ENCODE results near the gene HACL1.

Gene HACL1

GRCh38 chr3:15601399-15602145 is at the start of gene HACL1, which contains the start of gene BTD:
HACL1 (minus strand) TSS chr3:15601569; CDS start chr3:15601463, 106 bp downstream.
BTD (plus strand) TSS chr3:15601745; CDS start chr3:15635440, 33,695 bp downstream.
- no peak for DNase-seq
- TF ChIP-seq GATA1 (IDR thresholded peaks at IDR 0.05; ENCODE audit: low read depth, low read length) (no peak), POLR2A (IDR thresholded peaks at IDR 0.05; ENCODE audit: low read length) (peak; percentile 96)

- TF ChIP-seq POLR2A (IDR thresholded peaks at IDR 0.05; ENCODE audit: low read length) (no peak), GATA1 (IDR thresholded peaks at IDR 0.05; ENCODE audit: low read depth, low read length) (no peak)
- DNase-seq = no peak
These were observed 48.5 kb upstream of the HACL1 start for GRCh38 chr3:15649858-15650257.

GRCh38 chr3:15649341-15649740 is 48.0 kb upstream of the HACL1 start:
- TF ChIP-seq POLR2A (IDR thresholded peaks at IDR 0.05; ENCODE audit: low read length) = no peak
- TF ChIP-seq GATA1 (IDR thresholded peaks at IDR 0.05; ENCODE audit: low read depth, low read length) = no peak

GRCh38 chr3:15647611-15648167 is 46.3 kb upstream of the HACL1 start:
- no peak for DNase-seq

More at GRCh38 chr3:15649341-15649740, 48.0 kb upstream of the HACL1 start:
- DNase-seq = no peak

GRCh38 chr3:15646851-15647511 is 45.6 kb upstream of the HACL1 start:
- TF ChIP-seq GATA1 (IDR thresholded peaks at IDR 0.05; ENCODE audit: low read depth, low read length) = no peak
- TF ChIP-seq POLR2A (IDR thresholded peaks at IDR 0.05; ENCODE audit: low read length) = no peak
- no peak for DNase-seq

More at GRCh38 chr3:15647611-15648167, 46.3 kb upstream of the HACL1 start:
- TF ChIP-seq GATA1 (IDR thresholded peaks at IDR 0.05; ENCODE audit: low read depth, low read length) = no peak
- no peak for TF ChIP-seq POLR2A (IDR thresholded peaks at IDR 0.05; ENCODE audit: low read length)

- TF ChIP-seq GATA1 (IDR thresholded peaks at IDR 0.05; ENCODE audit: low read depth, low read length) = no peak
- no peak for TF ChIP-seq POLR2A (IDR thresholded peaks at IDR 0.05; ENCODE audit: low read length)
- DNase-seq = no peak
These were observed 44.6 kb upstream of the HACL1 start for GRCh38 chr3:15645740-15646501.

GRCh38 chr3:15645246-15645645 is 43.9 kb upstream of the HACL1 start:
- no peak for TF ChIP-seq GATA1 (IDR thresholded peaks at IDR 0.05; ENCODE audit: low read depth, low read length)
- no peak for TF ChIP-seq POLR2A (IDR thresholded peaks at IDR 0.05; ENCODE audit: low read length)
- no peak for DNase-seq

GRCh38 chr3:15638891-15639262 is 37.5 kb upstream of the HACL1 start:
- no peak for DNase-seq
- no peak for TF ChIP-seq POLR2A (IDR thresholded peaks at IDR 0.05; ENCODE audit: low read length)
- no peak for TF ChIP-seq GATA1 (IDR thresholded peaks at IDR 0.05; ENCODE audit: low read depth, low read length)

GRCh38 chr3:15638193-15638890 is 37.0 kb upstream of the HACL1 start:
- TF ChIP-seq GATA1 (IDR thresholded peaks at IDR 0.05; ENCODE audit: low read depth, low read length) (no peak), POLR2A (IDR thresholded peaks at IDR 0.05; ENCODE audit: low read length) (no peak)
- DNase-seq = no peak

GRCh38 chr3:15637131-15637951 is 36.0 kb upstream of the HACL1 start:
- TF ChIP-seq GATA1 (IDR thresholded peaks at IDR 0.05; ENCODE audit: low read depth, low read length) (no peak), POLR2A (IDR thresholded peaks at IDR 0.05; ENCODE audit: low read length) (no peak)
- DNase-seq = no peak

GRCh38 chr3:15636028-15636709 is 34.8 kb upstream of the HACL1 start:
- no peak for DNase-seq
- TF ChIP-seq GATA1 (IDR thresholded peaks at IDR 0.05; ENCODE audit: low read depth, low read length) = no peak
- no peak for TF ChIP-seq POLR2A (IDR thresholded peaks at IDR 0.05; ENCODE audit: low read length)

- TF ChIP-seq GATA1 (IDR thresholded peaks at IDR 0.05; ENCODE audit: low read depth, low read length) = no peak
- no peak for TF ChIP-seq POLR2A (IDR thresholded peaks at IDR 0.05; ENCODE audit: low read length)
- no peak for DNase-seq
These were observed 33.8 kb upstream of the HACL1 start for GRCh38 chr3:15635121-15635661.

Measured in erythroblast (primary cell).